HEK293 (cell line): ENCODE data around the gene NBPF19.
"Not testable (repeated sequence)": the region's sequence is repeated elsewhere in the genome, so short reads cannot be mapped to it uniquely, and the experiment has no call there.

Experiments
- CTCF ChIA-PET: fragments of 350-600 bp; formaldehyde crosslinking; extraction: SDS; loops from one replicate; lab custom pipeline; 2021; ENCODE audit warnings: antibody characterized with exemption; lab: Yijun Ruan, JAX
- POLR2A ChIA-PET: fragments of 300-600 bp; formaldehyde crosslinking; extraction: SDS; loops from one replicate; lab custom pipeline; 2020; ENCODE audit warnings: antibody characterized with exemption, inconsistent platforms; lab: Yijun Ruan, JAX
- H3K27ac ChIP-seq: fragments of 200-500 bp; sonication (Bioruptor generic); 2 replicates; pipeline ENCODE4 v1.5.1; 2014; ENCODE audit warnings: low read depth, low read length, control low read depth, inconsistent platforms; ENCODE audit errors: extremely low read depth
- H3K36me3 ChIP-seq, 2 experiments: fragments of 200-500 bp in 1 of 2; sonication (Bioruptor generic) in 1 of 2; 1 replicate in 1 of 2; 2 replicates in 1 of 2; pipeline ENCODE4 v1.5.1; 2014 to 2017; ENCODE audit warnings: inconsistent platforms in 2 of 2, low read length in 2 of 2; ENCODE audit not compliant: control insufficient read depth in 2 of 2, insufficient read depth in 1 of 2
- H3K4me1 ChIP-seq: fragments of 200-500 bp; sonication (Bioruptor generic); 2 replicates; pipeline ENCODE4 v1.5.1; 2014; ENCODE audit warnings: mild to moderate bottlenecking, low read length, inconsistent platforms; ENCODE audit not compliant: control insufficient read depth, insufficient read depth
- H3K4me3 ChIP-seq: 2 replicates; pipeline ENCODE4 v1.5.1; 2011; ENCODE audit warnings: low read depth, mild to moderate bottlenecking, control low read depth, low read length, moderate library complexity
- H3K9me3 ChIP-seq: fragments of 200-500 bp; sonication (Bioruptor generic); 2 replicates; pipeline ENCODE4 v1.5.1; 2014; ENCODE audit warnings: low read depth, low read length, inconsistent platforms; ENCODE audit not compliant: control insufficient read depth, insufficient read depth
- ZBTB48 ChIP-seq: fragments of 450-650 bp; formaldehyde crosslinking; IDR thresholded peaks from 2 replicates; pipeline ENCODE4 v1.5.1; 2016; ENCODE audit warnings: missing biosample characterization, missing genetic modification characterization
- ZBTB8A ChIP-seq: fragments of 450-650 bp; formaldehyde crosslinking; IDR thresholded peaks from 2 replicates; pipeline ENCODE4 v1.5.1; 2016; ENCODE audit warnings: missing biosample characterization, missing genetic modification characterization
- ZNF10 ChIP-seq: fragments of 450-650 bp; formaldehyde crosslinking; IDR thresholded peaks from 2 replicates; pipeline ENCODE4 v1.5.1; 2017; ENCODE audit warnings: missing biosample characterization, missing genetic modification characterization
- ZNF335 ChIP-seq: fragments of 450-650 bp; formaldehyde crosslinking; conservative IDR thresholded peaks from 2 replicates; pipeline ENCODE4 v1.5.1; 2016; ENCODE audit warnings: missing biosample characterization, missing genetic modification characterization
- ZNF341 ChIP-seq: fragments of 450-650 bp; formaldehyde crosslinking; IDR thresholded peaks from 2 replicates; pipeline ENCODE4; 2016; ENCODE audit warnings: low read depth, missing biosample characterization, missing genetic modification characterization
- ZNF394 ChIP-seq: fragments of 450-650 bp; formaldehyde crosslinking; IDR thresholded peaks from 2 replicates; pipeline ENCODE4 v1.5.1; 2016; ENCODE audit warnings: missing biosample characterization, missing genetic modification characterization, mild to moderate bottlenecking, moderate library complexity, borderline replicate concordance
- ZNF561 ChIP-seq: fragments of 450-650 bp; IDR thresholded peaks from 2 replicates; pipeline ENCODE4 v1.5.1; 2018; ENCODE audit warnings: missing biosample characterization, missing genetic modification characterization, borderline replicate concordance
- ZNF660 ChIP-seq: fragments of 450-650 bp; IDR thresholded peaks from 2 replicates; pipeline ENCODE4 v1.5.1; 2018; ENCODE audit warnings: missing biosample characterization, mild to moderate bottlenecking, missing genetic modification characterization
- TF ChIP-seq, protein P1 (sequence below): fragments of 450-650 bp; formaldehyde crosslinking; IDR thresholded peaks from 2 replicates; pipeline ENCODE4 v1.5.1; 2017; ENCODE audit warnings: missing biosample characterization, missing genetic modification characterization
- TF ChIP-seq, protein P2 (sequence below): fragments of 450-650 bp; formaldehyde crosslinking; IDR thresholded peaks from 2 replicates; pipeline ENCODE4 v1.5.1; 2016; ENCODE audit warnings: missing biosample characterization, missing genetic modification characterization, borderline replicate concordance

NBPF19 gene, protein sequence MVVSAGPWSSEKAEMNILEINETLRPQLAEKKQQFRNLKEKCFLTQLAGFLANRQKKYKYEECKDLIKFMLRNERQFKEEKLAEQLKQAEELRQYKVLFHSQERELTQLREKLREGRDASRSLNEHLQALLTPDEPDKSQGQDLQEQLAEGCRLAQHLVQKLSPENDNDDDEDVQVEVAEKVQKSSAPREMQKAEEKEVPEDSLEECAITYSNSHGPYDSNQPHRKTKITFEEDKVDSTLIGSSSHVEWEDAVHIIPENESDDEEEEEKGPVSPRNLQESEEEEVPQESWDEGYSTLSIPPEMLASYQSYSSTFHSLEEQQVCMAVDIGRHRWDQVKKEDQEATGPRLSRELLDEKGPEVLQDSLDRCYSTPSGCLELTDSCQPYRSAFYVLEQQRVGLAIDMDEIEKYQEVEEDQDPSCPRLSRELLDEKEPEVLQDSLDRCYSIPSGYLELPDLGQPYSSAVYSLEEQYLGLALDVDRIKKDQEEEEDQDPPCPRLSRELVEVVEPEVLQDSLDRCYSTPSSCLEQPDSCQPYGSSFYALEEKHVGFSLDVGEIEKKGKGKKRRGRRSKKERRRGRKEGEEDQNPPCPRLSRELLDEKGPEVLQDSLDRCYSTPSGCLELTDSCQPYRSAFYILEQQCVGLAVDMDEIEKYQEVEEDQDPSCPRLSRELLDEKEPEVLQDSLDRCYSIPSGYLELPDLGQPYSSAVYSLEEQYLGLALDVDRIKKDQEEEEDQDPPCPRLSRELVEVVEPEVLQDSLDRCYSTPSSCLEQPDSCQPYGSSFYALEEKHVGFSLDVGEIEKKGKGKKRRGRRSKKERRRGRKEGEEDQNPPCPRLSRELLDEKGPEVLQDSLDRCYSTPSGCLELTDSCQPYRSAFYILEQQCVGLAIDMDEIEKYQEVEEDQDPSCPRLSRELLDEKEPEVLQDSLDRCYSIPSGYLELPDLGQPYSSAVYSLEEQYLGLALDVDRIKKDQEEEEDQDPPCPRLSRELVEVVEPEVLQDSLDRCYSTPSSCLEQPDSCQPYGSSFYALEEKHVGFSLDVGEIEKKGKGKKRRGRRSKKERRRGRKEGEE (N-terminal part only)

DNA sequence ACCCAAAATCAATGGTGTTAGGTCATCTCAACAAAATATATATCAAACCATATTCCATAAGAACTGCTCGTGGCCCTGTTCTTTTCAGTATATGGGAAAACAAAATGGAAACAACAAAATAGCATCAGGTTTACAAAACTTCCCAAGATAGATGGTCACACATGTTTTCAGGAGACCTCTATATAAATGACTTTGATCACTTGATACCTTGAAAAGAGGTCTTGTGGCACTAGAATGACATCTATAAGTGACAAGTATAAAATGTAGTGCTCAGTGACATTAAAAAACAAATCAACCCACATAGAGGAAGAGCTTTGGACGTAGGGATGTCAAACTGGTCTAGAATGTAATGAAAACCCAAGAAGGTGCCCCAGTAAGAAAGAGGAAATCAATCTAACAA lies at the start of gene NBPF19:
Gene NBPF19 (plus strand): TSS at position 301 of the 400 bp plus-strand sequence. CDS start 888 bp downstream, outside the sequence.
- CTCF ChIA-PET = not testable (repeated sequence)

GRCh38 chr1:149428317-149428716 lies 46.5 kb upstream of the NBPF19 start:
- POLR2A ChIA-PET, H3K4me3 ChIP-seq, CTCF ChIA-PET, H3K9me3 ChIP-seq, H3K36me3 ChIP-seq, H3K27ac ChIP-seq, H3K4me1 ChIP-seq: not testable (repeated sequence)

More for the DNA sequence above, at the start of gene NBPF19:
- H3K36me3 ChIP-seq, H3K27ac ChIP-seq, H3K9me3 ChIP-seq, POLR2A ChIA-PET, H3K4me1 ChIP-seq, H3K4me3 ChIP-seq: not testable (repeated sequence)

DNA sequence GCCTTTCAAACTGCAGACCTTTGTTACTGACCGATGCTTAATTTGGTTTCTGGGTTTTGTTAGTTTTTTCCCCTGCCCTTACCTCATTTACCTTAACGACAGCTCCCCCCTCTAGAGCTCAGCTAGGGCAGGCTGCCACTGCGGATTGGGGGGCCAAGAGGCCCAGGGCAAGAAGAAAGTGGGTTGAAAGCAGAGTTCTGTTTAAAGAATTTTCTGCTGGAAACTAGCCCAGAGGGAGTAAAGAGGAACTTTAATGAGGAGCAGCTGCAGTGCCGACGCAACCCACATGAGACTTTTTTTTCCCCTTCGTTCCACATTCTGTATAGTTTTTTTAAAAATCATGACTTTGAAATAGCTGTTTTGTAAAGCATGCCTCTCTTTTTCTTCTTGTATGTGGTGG lies 29.4 kb upstream of the NBPF19 start:
- TF ChIP-seq, protein P1, sequence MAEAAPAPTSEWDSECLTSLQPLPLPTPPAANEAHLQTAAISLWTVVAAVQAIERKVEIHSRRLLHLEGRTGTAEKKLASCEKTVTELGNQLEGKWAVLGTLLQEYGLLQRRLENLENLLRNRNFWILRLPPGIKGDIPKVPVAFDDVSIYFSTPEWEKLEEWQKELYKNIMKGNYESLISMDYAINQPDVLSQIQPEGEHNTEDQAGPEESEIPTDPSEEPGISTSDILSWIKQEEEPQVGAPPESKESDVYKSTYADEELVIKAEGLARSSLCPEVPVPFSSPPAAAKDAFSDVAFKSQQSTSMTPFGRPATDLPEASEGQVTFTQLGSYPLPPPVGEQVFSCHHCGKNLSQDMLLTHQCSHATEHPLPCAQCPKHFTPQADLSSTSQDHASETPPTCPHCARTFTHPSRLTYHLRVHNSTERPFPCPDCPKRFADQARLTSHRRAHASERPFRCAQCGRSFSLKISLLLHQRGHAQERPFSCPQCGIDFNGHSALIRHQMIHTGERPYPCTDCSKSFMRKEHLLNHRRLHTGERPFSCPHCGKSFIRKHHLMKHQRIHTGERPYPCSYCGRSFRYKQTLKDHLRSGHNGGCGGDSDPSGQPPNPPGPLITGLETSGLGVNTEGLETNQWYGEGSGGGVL (tag by site-specific recombination) = 0 out of 2 replicates have a peak, but pooled peaks have one; percentile 13
- H3K27ac ChIP-seq = not testable (repeated sequence)
- POLR2A ChIA-PET = interaction anchor here (0.7 kb wide), 1 partner anchor 467 kb away, joined by 6 read pairs; no protein-coding TSS in a partner anchor

GRCh38 chr1:149452196-149452595 lies 22.6 kb upstream of the NBPF19 start:
- POLR2A ChIA-PET, CTCF ChIA-PET, H3K27ac ChIP-seq, H3K4me1 ChIP-seq, H3K4me3 ChIP-seq, H3K9me3 ChIP-seq, H3K36me3 ChIP-seq: not testable (repeated sequence)

More for the DNA sequence above, 29.4 kb upstream of the NBPF19 start:
- H3K4me1 ChIP-seq, H3K4me3 ChIP-seq, H3K9me3 ChIP-seq, CTCF ChIA-PET, H3K36me3 ChIP-seq: not testable (repeated sequence)

DNA sequence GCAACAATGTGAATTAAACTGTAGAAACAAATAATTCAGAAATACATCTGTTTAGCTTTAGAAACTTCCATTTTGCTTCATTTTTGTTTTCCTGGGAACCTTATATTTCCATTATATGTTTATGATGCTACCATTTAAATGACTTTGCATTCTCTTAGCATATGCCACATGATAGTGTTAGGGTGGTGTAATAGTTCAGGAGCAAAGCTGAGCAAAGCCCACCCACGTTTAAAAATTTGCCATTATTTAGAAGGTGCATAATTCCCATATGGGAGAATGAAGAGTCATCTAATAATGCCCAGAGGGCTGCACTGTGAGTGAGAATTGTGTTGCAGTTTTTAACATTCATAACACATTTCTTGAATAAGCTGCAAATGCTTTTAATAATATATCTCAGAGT lies 22.2 kb upstream of the NBPF19 start:
- CTCF ChIA-PET, H3K9me3 ChIP-seq, H3K27ac ChIP-seq, H3K4me1 ChIP-seq, POLR2A ChIA-PET, H3K4me3 ChIP-seq, H3K36me3 ChIP-seq: not testable (repeated sequence)

DNA sequence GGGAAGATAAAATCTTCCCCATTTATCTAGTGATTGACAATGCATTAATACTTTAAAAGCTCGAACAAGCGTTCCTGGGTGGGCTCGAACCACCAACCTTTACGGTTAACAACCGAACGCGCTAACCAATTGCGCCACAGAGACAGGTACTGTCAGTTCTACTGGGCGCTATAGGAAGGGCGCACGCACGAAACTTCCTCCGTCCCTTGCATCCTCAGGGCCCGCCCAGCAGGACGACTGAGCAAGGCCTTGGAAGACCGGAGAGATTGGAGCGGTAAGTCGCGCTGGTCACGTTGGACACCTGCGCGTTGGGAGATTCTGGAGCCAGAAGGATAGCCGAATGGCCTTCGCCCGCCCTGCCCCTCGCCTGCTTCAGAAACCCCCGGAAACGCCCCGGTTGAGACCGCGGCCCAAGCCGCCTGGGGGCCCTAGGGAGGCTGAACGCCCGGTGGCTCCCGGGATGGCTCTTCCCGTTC lies 83.5 kb downstream of the NBPF19 start:
- POLR2A ChIA-PET, H3K9me3 ChIP-seq, CTCF ChIA-PET, H3K36me3 ChIP-seq, H3K4me1 ChIP-seq: not testable (repeated sequence)
- Histone ChIP-seq H3K4me3 (peak overlapping the region; percentile 32), H3K27ac (peak overlapping the region; percentile 49; the same call in 1 of the 2 replicates)
- peak; percentile 83 for TF ChIP-seq ZNF10
- TF ChIP-seq ZNF660 (tag by site-specific recombination) = peak; percentile 87
- 0 out of 2 replicates have a peak, but pooled peaks have one; percentile 35 for TF ChIP-seq ZNF561 (tag by site-specific recombination)
- peak; percentile 78 for TF ChIP-seq ZNF341 (tag by site-specific recombination)
- peak; percentile 54; the same call in 1 of the 2 replicates for TF ChIP-seq ZNF335 (tag by site-specific recombination)
- TF ChIP-seq, protein P2, sequence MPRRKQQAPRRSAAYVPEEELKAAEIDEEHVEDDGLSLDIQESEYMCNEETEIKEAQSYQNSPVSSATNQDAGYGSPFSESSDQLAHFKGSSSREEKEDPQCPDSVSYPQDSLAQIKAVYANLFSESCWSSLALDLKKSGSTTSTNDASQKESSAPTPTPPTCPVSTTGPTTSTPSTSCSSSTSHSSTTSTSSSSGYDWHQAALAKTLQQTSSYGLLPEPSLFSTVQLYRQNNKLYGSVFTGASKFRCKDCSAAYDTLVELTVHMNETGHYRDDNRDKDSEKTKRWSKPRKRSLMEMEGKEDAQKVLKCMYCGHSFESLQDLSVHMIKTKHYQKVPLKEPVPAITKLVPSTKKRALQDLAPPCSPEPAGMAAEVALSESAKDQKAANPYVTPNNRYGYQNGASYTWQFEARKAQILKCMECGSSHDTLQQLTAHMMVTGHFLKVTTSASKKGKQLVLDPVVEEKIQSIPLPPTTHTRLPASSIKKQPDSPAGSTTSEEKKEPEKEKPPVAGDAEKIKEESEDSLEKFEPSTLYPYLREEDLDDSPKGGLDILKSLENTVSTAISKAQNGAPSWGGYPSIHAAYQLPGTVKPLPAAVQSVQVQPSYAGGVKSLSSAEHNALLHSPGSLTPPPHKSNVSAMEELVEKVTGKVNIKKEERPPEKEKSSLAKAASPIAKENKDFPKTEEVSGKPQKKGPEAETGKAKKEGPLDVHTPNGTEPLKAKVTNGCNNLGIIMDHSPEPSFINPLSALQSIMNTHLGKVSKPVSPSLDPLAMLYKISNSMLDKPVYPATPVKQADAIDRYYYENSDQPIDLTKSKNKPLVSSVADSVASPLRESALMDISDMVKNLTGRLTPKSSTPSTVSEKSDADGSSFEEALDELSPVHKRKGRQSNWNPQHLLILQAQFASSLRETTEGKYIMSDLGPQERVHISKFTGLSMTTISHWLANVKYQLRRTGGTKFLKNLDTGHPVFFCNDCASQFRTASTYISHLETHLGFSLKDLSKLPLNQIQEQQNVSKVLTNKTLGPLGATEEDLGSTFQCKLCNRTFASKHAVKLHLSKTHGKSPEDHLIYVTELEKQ = peak; percentile 55; the same call in 1 of the 2 replicates
- peak; percentile 98 for TF ChIP-seq ZBTB8A (tag by site-specific recombination)
- TF ChIP-seq ZNF394 = peak; percentile 69; the same call in 1 of the 2 replicates
- TF ChIP-seq ZBTB48 (tag by site-specific recombination) = peak; percentile 75
